NCI-H2196 treated with DMSO at 0.1 percent for 48 hours (cell line): ENCODE results near the gene SEC16B.
"Not testable (repeated sequence)": the region's sequence is repeated elsewhere in the genome, so short reads cannot be mapped to it uniquely, and the experiment has no call there.

Experiments used
- DNase-seq: peaks from one replicate; lab custom pipeline; 2025; ENCODE audit not compliant: unreplicated experiment; lab: John Stamatoyannopoulos, UW

Gene SEC16B, protein sequence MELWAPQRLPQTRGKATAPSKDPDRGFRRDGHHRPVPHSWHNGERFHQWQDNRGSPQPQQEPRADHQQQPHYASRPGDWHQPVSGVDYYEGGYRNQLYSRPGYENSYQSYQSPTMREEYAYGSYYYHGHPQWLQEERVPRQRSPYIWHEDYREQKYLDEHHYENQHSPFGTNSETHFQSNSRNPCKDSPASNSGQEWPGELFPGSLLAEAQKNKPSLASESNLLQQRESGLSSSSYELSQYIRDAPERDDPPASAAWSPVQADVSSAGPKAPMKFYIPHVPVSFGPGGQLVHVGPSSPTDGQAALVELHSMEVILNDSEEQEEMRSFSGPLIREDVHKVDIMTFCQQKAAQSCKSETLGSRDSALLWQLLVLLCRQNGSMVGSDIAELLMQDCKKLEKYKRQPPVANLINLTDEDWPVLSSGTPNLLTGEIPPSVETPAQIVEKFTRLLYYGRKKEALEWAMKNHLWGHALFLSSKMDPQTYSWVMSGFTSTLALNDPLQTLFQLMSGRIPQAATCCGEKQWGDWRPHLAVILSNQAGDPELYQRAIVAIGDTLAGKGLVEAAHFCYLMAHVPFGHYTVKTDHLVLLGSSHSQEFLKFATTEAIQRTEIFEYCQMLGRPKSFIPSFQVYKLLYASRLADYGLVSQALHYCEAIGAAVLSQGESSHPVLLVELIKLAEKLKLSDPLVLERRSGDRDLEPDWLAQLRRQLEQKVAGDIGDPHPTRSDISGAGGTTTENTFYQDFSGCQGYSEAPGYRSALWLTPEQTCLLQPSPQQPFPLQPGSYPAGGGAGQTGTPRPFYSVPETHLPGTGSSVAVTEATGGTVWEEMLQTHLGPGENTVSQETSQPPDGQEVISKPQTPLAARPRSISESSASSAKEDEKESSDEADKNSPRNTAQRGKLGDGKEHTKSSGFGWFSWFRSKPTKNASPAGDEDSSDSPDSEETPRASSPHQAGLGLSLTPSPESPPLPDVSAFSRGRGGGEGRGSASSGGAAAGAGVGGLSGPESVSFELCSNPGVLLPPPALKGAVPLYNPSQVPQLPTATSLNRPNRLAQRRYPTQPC

GRCh38 chr1:177969825-177970371 lies at the start of gene SEC16B:
SEC16B (minus strand) TSS chr1:177970058; CDS start chr1:177967981, 2,077 bp downstream.
- no peak for DNase-seq

- no peak for DNase-seq
Observed at GRCh38 chr1:178019622-178020021, 49.8 kb upstream of the SEC16B start.

DNA sequence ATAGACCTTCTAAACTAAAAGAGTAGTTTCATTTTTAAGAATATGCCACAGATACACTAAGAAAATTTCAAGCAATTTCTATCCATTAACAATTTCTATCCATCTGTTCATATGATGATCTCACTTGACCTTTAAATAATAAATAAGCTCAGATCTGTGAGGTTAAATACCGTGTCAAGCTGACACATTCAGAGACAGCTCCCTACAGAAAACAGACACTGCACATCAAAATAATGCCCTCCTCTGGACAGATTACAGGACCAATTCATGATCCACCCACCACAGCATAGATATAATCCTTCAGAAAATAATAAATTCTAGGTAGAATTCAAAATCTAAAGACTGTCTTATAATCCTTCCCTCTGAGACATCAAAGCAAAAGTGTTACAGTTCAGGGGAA lies 49.4 kb upstream of the SEC16B start:
- DNase-seq, result no peak

DNA sequence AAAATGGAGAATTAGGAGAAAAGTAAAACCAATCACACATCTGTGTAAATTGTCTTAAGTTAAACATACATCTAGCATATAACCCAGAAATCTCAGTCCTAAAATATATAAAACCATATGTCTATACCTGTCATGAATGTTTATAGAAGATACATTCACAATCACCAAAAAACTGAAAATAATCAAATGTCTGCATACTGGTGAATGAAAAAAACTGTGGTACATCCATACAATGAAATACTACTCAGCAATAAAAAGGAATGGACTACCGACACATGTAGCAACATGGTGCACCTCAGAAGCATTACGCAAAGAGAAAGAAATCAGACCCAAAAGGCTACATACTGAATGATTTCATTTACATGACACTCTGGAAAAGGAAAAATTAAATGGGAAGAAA lies 47.7 kb upstream of the SEC16B start:
- DNase-seq, result no peak

GRCh38 chr1:178011864-178012503 lies 42.1 kb upstream of the SEC16B start:
- no peak for DNase-seq

DNA sequence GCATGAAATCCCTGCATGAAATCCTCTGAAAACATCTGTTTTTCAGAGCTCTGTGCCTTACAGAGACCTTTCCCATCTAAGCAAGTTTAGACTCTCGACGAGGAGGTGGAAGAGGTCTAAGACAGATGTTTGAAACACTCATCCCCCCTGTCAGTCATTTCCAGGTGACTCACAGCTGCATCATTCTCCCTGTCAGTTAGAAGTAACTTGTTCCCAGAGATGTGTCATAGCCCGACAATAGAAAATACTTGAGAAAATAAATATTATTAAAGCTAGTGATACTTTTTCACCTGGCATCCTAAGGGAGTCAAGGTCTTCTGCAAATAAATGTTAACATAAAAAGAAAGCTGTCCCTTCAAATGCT lies 41.6 kb upstream of the SEC16B start:
- no peak for DNase-seq

DNA sequence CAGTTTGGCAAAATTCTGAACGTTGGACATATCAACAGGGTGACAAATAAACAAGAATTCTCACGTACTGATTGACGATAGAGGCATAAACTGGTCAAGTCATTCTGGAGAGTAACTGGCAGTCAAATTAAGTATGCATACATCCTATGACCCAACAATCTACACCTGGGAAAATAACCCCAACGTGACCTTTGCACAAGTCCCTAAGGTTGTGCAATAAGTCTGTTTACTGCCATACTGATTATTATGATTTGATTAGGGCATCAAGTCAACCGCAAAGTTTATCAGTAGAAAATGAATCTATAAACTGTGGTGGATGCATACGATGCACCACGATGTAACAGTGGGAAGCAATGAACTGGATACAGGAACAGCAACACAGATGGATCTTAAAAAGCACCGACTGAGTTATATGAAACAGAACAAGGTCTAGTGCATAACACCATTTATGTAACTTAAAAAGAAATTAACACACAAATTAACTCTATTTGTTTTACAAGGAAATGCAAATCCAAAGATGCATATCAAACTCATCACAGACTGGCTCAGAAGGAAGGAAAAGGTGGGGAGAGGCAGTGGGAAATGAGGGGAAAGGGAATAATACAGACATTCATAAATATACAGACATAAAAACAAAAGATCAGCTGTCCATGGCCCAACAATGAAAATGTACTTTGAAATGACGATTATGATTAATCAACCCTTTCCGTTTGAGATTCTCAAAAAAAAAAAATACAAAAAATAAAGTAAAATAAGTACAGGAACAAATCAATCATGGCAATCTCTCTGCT lies 41.0 kb upstream of the SEC16B start:
- DNase-seq, result no peak

- no peak for DNase-seq
Observed at GRCh38 chr1:178006043-178006442, 36.2 kb upstream of the SEC16B start.

GRCh38 chr1:178005450-178005849 lies 35.6 kb upstream of the SEC16B start:
- DNase-seq, result no peak

DNA sequence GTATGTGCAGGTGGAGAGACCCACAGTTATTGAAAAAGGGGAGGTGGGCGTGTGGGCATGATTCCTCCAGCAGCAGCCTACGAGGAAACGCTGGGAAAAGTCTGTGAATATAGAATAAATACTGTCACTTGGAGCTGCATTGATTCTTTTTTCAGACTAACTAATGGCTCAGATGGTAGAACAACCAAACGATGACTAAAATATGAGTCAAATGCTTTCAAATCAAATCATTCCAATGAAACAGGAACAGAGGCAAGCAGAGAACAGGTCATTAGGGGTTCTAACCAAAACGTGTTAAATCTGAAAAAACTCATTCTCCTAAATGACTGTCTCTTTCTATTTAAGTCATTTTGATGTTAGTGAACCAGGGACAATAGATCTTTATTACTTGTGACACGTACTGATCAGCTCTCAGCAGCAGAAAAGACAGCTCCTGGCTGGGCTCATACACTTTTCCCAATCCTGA lies 35.1 kb upstream of the SEC16B start:
- no peak for DNase-seq

DNA sequence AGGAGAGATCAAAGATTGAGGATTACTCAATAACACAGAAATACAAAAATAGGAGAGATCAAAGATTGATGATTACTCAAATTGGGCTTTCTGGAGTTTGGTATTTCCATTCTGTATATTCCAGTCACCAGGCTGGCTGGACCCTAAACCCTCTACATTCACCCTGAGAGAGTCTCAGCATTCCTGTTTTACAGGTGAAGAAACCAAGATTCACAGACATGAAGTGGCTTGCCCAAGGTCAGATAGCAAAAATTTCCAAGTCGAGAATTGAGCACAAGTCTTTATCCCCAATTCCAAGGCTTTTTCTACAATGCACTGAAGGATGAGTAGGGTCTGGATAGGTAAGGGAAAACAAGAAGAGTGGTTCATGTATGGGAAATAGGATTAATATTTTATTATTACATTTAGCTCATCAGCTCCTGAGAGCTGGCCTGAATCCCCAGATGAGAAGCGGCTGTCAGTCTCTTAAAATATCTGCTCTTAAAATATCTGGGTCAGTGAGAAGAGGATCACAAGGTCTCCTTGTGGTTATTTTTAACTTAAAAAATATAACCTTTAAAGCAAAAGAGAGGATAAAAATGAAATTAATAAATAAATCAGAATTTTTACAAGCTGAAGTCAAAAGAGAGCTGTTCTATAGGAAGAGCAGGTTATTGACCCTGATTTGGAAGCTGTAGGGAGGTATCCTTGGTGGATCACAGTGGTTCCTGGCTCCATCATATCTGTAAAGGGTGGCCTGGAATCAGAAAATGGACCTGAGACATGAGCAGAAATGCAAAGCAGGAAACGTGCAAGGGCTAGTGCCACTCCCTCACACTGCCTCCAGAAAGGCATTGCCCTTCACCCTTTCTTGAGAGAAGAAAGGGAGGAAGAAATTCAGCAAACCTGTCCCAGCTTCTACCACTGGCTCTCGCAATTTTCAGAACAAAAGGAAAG lies 29.1 kb upstream of the SEC16B start:
- no peak for DNase-seq

DNA sequence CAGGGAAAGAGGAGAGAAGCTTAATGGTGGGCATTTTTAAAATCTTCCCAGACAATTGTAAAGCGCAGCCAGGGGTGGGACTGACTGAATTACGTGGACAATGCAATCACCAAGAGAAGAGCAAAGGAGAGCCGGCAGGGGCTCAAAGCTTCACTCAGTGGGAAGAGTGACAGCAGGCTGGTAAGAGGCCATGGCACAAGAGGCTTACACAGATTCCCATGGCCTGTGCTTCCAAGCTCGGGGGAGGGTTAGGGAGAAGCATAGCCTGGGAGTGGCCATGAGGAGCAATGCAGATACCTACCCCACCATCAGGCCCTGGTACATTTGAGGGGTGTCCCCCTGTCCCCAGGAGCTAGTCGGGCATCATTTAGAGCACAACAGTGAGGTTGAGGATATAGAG lies 27.1 kb upstream of the SEC16B start:
- no peak for DNase-seq

- DNase-seq, result no peak
Observed at GRCh38 chr1:177995369-177995768, 25.5 kb upstream of the SEC16B start.

DNA sequence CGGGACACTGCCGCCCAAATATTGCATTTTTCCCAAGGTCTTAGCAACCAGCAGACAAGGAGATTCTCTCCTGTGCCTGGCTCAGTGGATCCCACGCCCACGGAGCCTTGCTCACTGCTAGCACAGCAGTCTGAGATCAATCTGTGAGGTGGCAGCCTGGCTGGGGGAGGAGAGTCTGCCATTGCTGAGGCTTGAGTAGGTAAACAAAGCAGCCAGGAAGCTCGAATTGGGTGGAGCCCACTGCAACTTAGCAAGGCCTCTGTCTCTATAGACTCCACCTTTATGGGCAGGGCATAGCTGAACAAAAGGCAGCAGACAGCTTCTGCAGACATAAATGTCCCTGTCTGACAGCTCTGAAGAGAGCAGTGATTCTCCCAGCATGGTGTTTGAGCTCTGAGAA lies 16.4 kb upstream of the SEC16B start:
- not testable (repeated sequence) for DNase-seq

GRCh38 chr1:177984761-177985160 lies 14.9 kb upstream of the SEC16B start:
- no peak for DNase-seq

- DNase-seq, result no peak
Observed at GRCh38 chr1:177984136-177984525, 14.3 kb upstream of the SEC16B start.

DNA sequence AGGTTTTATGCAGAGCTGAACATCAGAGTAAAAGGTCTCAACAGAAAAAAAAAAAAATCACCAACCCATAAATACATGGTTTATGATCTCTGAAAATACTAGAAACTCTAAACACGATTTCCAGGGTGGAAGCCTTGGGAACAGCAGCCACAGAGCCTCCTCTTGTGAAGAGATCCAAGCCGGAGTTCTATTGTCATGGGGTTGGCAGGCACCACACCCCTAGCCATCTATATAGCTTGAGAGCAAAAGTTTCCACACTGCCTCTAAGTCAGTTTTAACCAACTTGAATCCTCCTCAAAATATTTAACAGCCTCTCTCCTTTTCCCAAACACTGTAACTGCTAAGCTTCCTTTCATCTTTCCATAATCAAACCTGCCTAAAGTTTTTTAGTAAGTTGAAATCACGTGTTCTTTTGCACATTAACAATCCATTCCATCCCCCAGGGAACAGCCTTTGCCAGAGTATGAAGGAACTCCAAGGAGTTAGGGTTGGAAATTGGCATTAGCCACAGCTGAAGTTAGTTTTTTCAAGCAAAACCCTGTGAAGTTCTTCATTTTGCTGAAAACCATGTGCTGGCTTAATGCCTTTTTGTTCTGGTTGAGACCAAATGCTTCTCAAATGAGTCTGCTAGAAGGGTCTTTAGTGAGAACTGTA lies 13.8 kb upstream of the SEC16B start:
- no peak for DNase-seq

DNA sequence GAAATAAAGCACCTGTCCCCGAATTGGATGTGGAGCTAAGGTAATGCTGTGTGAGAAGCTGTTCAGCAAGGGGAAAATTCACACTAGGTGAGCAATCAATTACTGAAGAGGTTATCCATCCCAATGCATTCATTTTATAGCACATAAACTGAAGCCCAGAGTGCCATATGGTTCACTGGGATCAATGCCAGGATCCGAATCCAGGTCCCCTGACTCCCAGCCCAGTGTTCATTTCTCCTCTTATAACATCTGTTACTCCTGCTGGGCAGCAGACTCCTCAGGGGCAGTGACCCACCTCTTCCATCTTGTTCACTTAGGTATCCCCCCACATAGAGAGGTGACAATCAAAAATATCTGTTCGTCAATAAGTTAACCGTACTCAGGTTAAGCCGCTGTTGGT lies 13.2 kb upstream of the SEC16B start:
- no peak for DNase-seq

- no peak for DNase-seq
Observed at GRCh38 chr1:177981200-177981599, 11.3 kb upstream of the SEC16B start.
